Coronary artery (tissue), 2 donors: ENCODE measurements around the gene RSKR.
A peak's percentile ranks its signal among the peaks of the same experiment; 100 is the strongest.
"Not testable (repeated sequence)": the region's sequence is repeated elsewhere in the genome, so short reads cannot be mapped to it uniquely, and the experiment has no call there.

Experiments used
- DNase-seq: peaks from one replicate; pipeline ENCODE4 v3.0.0-alpha.2; 2017; ENCODE audit warnings: low spot score
- H3K27ac ChIP-seq, 2 donors: fragments of 200-600 bp; sonication (generic); one replicate each; pipeline ENCODE4 v1.5.1; 2016 to 2019
- H3K4me3 ChIP-seq: fragments of 200-600 bp; sonication (generic); 2 replicates; pipeline ENCODE4 v1.5.1; 2016; ENCODE audit warnings: mild to moderate bottlenecking, moderate library complexity
- TF ChIP-seq, protein P1 (sequence below): fragments of 200-600 bp; sonication (generic); IDR thresholded peaks from one replicate; pipeline ENCODE4 v1.5.1; 2019; ENCODE audit warnings: antibody characterized with exemption

Gene RSKR

DNA sequence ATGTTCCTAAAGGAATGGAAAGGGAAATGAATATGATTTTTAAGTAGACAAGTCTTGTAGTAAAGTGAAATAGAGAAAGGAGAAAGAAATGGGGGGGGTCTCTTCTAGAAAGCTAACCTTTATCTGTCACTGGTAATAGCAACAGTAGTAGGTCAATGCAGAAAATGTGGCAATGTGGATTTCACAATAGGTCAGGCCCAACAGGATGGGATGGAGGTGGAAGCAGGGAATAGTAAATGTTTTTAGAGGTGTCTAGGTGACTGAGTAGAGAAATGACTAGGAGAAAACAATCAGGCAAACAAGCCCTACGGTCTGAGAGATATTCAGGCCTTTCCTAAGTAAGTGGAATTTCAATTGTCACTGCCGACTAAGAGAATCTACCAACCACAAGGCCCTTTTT, 6.0 kb upstream of the RSKR start:
- H3K27ac ChIP-seq = no peak overlapping the region
- TF ChIP-seq, protein P1, sequence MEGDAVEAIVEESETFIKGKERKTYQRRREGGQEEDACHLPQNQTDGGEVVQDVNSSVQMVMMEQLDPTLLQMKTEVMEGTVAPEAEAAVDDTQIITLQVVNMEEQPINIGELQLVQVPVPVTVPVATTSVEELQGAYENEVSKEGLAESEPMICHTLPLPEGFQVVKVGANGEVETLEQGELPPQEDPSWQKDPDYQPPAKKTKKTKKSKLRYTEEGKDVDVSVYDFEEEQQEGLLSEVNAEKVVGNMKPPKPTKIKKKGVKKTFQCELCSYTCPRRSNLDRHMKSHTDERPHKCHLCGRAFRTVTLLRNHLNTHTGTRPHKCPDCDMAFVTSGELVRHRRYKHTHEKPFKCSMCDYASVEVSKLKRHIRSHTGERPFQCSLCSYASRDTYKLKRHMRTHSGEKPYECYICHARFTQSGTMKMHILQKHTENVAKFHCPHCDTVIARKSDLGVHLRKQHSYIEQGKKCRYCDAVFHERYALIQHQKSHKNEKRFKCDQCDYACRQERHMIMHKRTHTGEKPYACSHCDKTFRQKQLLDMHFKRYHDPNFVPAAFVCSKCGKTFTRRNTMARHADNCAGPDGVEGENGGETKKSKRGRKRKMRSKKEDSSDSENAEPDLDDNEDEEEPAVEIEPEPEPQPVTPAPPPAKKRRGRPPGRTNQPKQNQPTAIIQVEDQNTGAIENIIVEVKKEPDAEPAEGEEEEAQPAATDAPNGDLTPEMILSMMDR = no peak
- H3K4me3 ChIP-seq = no peak overlapping the region
- DNase-seq = no peak

DNA sequence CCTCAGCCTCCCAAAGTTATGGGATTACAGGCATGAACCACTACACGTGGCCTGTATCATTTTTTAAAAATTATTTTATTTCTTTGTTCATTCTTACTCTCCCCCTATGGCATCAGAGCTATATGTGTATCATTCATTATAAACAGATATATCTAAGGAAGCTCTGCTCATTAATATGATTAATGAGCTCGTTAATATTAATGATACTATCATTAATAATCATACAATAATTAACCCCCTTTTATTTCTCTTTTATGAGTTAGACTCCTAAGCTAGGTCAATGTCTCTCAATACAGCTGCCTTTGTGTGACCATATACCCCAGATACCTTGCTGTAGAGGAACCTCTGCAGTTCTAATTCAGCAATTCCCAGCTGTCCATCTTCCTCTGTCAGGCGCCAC, 4.5 kb upstream of the RSKR start:
- DNase-seq = no peak
- Histone ChIP-seq H3K4me3 (no peak overlapping the region), H3K27ac (no peak overlapping the region)
- TF ChIP-seq, protein P1 = no peak

GRCh38 chr17:28616281-28616680, 2.3 kb upstream of the RSKR start:
- no peak overlapping the region for H3K27ac ChIP-seq
- DNase-seq = peak; percentile 50
- TF ChIP-seq, protein P1 = no peak
- H3K4me3 ChIP-seq = no peak overlapping the region

- H3K27ac ChIP-seq = no peak overlapping the region
- TF ChIP-seq, protein P1 = no peak
- peak; percentile 57 for DNase-seq
- no peak overlapping the region for H3K4me3 ChIP-seq
These were observed 1.4 kb upstream of the RSKR start for GRCh38 chr17:28615260-28615940.

GRCh38 chr17:28612936-28613872, 781 bp downstream of the RSKR start:
- TF ChIP-seq, protein P1 = peak; percentile 29
- H3K27ac ChIP-seq = no peak overlapping the region
- peak; percentile 60 for DNase-seq
- no peak overlapping the region for H3K4me3 ChIP-seq

- no peak for DNase-seq
- Histone ChIP-seq H3K4me3 (no peak overlapping the region), H3K27ac (no peak overlapping the region)
- TF ChIP-seq, protein P1 = no peak
These were observed 1.5 kb downstream of the RSKR start for GRCh38 chr17:28612531-28612930.

DNA sequence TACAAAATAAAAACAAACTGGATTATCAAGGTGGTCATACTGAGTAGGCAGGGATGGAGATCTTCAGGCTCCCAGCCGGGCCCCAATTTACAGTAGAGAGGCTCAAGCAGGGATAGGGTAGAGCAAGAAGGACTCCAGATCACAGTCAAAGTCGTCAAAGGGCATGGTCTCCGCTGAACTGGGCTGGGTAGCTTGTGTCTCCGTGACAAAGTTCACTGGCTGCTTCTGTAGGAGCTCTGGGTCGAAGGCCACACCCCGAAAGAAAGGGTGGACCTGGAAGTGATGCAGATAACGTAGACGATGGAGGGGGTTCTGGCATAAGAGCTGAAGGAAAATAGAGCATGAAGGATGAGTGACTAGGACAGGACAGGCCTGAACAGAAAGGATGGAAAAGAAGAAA, 3.6 kb downstream of the RSKR start:
- H3K4me3 ChIP-seq = no peak overlapping the region
- TF ChIP-seq, protein P1 = no peak
- DNase-seq = peak; percentile 36
- no peak overlapping the region for H3K27ac ChIP-seq

DNA sequence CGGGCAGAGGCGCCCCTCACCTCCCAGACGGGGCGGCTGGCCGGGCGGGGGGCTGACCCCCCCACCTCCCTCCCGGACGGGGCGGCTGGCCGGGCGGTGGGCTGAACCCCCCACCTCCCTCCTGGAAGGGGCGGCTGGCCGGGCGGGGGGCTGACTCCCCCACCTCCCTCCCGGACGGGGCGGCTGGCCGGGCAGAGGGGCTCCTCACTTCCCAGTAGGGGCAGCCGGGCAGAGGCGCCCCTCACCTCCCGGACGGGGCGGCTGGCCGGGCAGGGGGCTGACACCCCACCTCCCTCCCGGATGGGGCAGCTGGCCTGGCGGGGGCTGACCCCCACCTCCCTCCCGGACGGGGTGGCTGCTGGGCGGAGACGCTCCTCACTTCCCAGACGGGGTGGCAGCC, 10.0 kb downstream of the RSKR start:
- H3K4me3 ChIP-seq, H3K27ac ChIP-seq, DNase-seq: not testable (repeated sequence)
